GM21390 (cell line): ENCODE measurements around the gene GSG1L.

Experiments
- ATAC-seq: cut with Tn5 transposase; IDR thresholded peaks from one replicate; pipeline ENCODE4 v1.9.1; 2021; ENCODE audit not compliant: unreplicated experiment

The GSG1L gene

DNA sequence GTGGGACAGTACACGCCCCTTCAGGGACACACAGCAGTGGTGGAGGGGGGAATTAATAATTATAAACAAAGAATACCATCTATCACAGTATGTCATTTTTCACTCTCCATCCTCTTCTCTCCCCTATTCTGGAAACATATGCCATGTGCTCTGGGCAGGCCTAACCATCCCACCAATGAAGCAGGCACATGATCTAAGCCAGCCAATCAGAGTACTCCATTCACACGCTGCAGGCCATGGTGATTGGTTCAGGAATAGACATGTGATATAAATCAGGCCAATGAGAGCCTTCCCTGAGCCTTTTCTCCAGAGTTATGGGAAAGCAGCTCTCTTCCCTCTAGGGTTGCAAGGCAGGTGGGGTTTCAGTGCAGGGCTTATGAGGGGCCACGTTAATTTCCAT, 36.5 kb downstream of the GSG1L start:
- ATAC-seq: no peak

DNA sequence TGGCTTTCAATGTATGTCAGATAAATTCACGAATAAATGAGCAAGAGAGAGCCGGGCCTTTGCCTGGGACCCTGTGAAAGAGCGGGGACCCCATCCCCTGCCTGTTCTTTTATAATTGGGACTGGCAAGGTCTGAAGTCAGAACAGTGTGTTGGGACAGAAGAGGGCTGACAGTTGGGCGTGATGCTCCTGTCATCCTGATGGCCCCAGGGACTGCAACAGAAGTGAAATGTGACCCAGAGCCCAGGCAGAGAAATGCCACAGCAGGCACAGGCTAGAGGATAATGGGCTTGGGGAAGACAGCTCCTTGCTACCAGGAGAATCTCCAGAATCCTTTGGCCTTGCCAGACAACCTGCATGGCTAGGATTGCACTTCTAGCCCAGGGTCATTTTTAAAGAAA, 37.9 kb downstream of the GSG1L start:
- ATAC-seq: no peak

DNA sequence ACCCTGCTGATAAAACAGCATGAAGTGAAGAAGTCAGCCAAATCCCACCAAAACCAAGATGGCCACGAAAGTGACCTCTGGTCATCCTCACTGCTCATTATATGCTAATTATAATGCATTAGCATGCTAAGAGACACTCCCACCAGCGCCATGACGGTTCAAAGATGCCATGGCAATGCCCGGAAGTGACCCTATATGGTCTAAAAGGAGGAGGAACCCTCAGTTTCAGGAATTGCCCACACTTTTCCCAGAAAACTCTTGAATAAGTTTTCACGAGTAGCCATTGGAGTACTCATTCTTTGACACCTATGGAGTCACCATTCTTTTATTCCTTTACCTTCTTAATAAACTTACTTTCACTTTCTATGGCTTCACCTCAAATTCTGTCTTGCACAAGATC, 44.3 kb downstream of the GSG1L start:
- ATAC-seq: no peak

DNA sequence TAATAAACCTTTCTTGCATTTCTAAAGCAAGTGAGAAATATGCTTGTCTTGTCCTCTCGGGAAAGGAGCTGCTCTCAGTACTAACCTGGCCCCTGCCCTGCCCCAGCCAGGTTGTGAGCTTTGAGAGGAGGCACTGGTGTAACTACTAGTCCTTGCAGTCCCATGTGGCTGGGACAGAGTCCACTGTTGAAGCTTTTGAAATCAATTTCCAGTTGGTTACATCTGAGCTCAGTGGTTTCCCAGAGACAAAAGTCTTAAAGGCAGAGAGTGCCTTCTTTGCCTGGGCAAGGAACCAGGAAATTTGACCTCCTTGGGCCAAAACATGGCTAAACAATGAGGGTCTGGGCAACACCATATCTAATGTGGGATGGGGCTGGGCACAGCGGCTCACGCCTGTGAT, 48.7 kb downstream of the GSG1L start:
- ATAC-seq: no peak

DNA sequence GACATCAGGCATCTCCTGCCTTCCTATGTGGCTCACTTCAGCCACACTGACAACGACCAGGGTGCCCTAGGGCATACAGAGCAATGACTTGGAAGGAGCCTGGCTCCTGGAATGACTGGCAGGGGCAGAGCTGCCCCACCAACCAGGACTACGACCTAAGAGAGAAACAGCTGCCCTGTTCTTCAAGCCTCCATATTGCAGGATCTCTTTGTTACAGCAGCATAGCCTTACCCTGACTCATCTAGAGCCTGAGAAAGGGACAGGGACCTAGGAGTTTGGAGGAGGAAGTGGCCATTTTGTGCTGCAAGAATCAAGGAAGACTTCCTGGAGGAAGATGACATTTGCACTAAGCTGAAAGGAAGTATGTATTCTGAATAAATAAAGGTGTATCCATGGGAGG, 49.6 kb downstream of the GSG1L start:
- no peak for ATAC-seq

DNA sequence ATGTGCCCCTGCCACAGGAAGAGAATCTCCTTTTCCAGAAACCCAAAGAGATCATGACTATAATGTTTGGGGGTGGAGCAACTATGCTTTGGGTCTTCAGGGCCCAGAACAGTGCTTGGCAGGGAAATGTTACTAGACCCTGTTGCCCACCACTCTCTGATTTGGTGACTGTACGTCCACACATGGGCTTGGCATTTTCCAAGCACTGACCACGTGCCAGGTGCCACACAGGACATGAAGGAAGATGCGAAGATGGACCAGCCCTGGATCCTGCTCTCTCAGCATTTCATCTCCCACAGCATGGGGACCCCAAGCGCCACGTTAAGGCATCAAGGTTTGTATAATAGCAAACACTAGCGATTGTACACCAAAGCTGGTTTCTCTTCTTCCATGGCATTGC, 50.1 kb downstream of the GSG1L start:
- ATAC-seq: no peak

DNA sequence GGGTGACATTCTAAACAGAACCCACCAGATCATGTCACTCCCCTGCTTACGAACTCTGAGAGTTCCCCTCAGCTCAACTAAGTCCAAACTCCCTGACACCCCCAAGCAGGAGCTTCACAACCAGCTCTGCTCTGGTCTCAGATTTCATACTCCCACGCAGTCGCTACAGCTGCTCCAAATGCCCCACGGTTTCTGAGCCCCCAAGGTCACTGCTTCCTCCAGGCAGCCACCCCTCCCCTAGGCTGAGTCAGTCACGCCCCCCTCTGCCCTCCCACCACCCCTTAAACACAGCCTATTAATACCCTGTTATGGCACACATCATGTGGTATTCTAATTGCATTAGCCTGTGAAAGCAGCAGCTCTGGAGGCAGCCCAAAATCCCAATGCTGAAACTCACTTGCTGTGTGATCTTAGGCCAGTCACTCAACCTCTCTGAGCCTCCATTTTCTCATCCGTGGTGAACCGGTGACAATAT, 51.5 kb downstream of the GSG1L start:
- no peak for ATAC-seq

DNA sequence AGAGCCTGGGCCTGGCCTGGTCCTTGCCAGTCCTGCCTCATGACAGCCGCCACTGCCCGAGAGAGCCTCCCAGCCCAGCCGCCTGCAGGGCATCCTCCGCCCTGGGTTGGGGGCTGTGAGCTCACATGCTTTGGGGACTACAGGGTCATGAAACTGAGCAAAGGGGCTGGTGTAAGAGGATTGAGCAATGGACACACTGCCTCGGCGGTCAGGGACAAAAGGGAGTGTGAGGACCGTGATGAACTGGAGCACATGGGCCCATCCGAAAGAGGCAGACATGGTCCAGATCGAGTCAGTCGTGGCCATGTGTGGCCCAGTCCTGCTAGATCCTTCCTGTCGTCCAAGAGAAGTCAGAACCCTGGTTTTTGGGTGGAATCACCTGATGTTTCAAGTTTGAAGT, 52.3 kb downstream of the GSG1L start:
- no peak for ATAC-seq

DNA sequence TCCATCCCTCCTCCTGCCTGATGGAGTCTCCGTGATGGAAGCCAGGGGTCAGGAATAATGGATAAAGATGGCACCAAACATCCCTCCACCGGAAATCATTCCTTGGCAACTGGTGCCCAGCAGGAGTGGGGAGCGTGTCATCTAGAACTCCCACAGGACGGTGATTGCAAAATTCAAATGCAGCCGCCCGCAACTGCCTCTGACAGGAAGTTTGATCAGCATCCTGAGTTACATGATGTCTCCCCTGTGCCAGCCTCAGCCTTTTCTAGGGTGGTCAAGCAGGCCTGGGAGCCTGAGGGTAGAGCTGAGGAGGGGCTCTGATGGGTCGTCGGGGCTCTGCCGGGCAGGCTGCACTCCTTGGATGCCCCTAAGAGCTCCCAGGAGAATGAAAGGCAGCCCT, 52.8 kb downstream of the GSG1L start:
- no peak for ATAC-seq

DNA sequence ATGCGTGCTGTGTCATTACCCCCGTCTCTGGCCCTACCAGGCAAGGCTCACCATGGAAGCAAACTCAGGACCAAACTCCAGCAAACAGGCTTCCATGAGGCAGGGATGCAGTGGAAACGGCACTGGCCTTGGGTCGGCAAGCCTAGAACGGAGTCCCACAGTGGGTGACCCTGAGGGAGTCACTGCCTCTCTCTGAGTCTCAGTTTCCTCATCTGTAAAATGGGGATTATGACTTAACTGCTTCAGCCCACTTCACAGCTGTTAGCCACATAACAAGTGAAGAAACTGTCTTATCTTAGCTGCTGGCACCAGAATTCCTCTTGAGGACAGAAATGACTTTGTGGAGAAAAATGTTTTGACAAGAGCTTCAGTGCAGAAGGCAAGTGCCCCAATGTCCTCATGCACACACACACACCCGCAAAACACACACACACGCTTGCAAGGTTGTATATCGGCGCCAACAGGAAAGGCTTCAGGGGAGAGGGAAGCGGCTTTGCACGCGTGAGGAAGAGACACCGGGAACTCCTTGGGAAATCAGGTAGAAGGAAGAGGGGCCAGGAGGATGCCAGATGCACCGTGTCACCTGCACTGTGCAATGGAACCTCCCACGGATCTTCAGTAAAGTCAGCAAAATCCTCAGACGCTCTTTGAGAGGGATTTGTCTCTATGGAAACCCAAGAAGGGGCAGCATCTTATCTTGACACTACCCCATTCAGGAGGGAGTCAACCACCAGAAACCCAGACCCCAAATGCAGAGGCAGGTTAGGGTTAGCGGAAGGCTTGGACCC, 53.7 kb downstream of the GSG1L start:
- no peak for ATAC-seq

DNA sequence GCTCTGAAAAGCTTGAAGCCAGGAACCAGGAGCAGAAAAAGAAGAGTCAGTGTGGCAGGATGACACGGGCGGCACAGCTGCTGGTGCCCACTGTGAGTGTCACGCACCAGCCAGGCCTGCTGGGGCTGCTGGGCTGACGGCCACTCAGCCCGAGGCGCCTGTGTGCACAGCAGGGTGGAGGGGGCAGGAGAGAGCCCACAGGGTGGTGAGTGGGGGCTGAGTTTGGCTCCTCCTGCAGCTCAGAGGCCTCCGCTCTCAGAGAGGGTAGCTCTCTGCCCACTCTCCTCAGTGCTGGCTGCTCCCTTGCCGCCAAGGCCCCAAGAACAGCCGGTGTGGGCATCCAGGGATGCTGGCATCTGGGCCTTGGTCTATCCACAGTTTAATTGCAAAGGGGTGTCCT, 59.6 kb downstream of the GSG1L start:
- no peak for ATAC-seq

DNA sequence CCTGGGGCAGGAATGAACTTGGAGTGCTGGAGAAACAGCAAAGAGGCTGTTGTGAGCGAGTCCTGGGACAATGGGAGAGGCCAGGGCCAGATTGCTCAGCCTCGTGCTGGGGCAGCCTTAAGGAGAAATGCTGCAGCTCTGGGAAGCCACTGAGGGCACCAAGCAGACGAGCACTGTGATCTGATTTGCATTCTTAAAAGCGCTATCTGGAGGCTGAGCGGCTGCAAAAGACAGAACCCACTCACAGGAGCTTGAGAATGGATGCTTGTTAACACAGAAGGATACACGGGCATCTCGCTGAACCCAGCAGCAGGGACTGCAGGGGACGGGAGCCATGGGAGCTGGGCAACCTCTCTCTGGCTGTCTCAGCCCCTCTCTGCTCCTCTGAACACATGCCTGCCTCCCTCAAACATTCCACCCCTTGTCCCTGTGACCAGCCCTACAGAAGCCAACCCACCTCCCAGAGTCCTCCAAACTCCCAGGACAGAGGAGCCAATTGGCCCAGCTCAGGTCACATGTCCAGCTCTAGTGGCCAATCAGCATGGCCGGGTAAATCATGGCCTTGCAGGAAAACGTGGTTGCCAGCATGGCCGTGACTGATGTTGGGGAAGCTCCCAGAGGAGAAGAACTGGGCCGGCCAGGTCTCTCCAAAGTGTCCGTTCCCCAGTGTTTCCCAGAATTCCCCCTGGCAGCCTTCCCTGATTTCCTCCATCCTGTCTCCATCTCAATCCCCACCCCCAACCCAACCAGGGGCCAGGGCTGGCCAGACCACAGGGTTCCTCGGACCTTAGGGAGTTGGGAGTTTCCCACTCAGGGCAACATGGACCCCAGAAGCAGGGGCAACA, 60.3 kb downstream of the GSG1L start:
- ATAC-seq: no peak

DNA sequence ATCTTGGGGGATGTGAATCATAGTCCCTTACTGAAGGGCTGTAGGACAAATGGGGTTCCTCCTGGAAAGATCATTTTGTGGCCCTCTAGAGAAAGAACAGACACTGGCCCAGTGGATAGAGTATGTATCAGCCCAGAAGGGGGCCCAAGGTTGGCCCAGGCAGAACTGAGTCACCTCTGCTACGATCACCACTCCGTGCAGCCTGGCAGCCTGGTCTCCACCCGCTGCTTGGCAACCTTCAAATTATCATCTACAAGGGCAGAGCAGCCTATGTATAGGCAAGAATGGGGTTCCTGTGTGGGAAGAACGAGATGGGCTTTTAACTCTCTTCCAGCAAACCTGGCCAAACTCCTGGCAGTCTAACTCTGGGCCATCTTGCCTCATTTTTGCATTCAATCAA, 61.9 kb downstream of the GSG1L start:
- no peak for ATAC-seq

DNA sequence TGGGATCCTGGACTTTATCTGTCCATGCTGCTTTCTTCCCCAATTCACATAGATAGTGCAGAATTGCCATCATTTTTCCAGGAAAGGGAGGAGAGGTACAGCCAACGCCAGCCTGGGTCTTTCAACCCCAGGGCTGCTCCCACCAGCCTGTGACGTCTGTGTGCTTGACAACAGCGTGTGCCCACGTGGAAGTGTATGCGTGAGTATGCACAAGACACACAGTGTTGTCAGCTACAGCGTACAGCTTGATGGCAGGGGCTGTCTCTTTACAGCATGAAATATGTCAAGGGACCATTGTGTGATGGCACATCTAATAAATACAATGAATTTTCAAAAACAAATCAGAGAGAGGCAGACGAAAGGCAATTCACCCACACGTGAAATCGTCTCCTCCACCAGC, 62.3 kb downstream of the GSG1L start:
- ATAC-seq: no peak

DNA sequence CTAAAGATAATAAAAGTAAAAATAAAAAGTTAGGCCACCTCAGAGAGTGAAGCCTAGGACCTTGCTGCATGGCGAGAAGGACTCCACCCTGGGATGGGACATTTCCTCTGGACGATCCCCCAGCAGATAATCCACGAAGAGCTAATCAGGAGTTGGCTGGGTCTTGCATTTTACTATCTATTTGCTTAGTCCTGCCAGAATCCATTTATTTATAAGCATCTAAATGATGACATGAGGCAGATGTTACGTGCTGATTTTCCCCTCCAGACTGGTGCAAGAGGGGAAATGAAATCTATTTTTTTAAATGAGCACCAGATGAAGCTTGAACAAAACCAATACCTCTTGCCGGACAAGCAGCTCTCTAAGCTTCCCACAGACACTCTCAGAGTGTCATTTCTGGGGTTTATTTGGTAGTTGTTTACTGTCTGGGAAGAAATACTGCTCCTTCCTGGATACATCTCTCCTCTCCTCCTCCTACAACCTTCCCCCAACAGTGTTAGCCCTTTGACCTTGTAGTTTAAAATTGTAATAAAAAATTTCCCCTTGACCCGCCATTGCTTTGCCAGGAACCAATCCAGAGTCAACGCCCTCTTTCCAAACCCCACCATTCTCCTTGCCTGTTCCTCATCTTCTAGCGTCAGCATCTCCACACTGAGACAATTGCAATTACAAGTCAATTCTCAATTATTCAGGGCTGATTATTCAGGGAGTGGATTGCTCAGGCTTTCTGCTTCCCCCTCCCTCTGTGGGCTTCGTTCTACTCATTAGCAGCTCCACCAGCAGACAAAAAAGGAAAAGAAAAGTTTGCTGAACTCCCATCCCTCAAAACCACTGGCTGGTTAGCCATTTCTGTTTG, 63.0 kb downstream of the GSG1L start:
- no peak for ATAC-seq

DNA sequence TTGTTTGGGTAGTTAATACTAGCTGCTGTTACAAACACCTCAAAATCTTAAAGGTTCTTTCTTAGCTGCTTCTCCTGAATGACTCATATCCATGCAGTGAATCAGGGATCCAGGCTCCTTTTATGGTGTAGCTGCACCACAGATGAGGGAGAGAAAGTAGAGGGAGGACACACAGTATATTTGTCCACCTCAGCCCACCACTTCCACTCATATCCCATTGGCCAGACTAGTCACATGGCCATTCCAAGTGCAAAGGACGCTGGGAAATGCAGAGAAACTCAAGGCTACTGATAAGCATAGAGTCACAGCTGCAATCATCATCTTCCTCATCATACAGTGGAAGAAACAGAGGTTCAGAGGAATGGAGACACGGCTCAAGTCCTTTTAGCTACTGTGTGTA, 63.8 kb downstream of the GSG1L start:
- ATAC-seq: no peak

DNA sequence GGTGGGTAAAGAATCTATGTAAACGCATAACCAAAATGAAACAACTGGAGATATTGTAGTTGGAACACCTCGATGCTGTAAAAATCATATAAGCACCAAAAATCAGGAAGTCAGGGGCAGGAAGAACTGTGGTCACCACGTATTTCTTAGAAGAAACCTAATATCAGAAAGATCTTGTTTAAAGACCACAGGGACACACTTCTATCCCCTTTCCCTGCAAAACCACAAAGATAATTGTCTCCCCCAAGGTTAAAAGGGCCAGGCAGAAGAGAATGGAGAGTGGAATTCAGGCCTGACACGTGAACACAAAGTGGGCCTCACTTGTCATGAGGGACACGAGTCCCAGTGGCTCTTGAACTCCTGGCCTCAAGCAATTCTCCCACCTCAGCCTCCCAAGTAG, 68.1 kb downstream of the GSG1L start:
- no peak for ATAC-seq

DNA sequence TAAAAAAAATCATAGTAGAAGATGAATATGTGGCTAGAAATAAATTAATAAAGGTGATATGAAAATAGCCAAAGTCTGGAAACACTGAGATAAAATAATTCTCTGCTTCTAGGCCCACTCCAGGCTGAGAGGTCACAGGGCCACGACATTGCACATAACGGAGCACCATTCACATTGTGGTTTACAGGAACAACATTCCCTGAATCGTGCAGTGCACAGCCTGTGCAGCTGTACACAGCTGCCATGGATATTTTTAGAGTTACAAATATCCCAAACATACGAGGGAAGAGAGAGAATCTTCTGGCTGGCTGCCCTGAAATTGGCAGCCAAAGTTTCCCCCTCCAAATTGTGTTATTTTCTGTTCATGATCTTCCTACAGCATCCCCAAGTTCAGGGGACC, 68.8 kb downstream of the GSG1L start:
- ATAC-seq: no peak

DNA sequence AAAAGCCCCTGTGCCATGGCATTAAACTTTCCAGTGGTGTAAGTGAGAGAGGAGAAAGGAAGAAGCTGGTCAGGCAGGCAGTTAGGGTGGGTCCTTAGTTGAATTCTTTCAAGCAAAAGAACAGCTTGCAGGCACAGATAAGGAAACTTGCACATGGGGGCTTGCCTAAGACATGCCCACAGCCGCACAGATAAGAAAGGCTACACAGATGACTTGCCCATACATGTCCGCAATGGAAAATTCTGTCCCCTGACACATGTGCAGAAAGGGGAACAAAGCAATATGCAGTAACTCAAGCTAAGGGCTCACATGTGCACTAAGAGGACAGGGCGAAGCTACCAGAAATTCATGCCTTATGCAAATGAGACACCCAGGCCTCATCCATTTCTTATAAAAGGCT, 69.9 kb downstream of the GSG1L start:
- no peak for ATAC-seq

DNA sequence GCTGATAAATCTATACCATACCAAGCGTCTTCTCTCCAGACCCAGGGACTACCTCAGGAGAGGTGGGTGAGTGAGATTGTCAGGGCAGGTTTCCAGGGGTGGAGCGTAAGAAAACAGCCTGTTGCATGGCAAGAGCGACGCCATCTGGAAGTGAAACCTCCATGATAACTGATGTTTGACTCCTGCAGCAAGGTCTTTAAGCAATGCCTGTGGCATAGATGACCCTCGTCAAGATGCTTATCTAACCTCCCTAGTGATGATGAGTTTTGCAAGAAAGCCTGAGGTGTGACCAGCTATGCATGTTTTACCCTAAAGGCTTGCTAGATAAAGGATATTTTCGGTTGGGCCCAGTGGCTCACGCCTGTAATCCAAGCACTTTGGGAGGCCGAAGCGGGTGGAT, 71.6 kb downstream of the GSG1L start:
- ATAC-seq: no peak

DNA sequence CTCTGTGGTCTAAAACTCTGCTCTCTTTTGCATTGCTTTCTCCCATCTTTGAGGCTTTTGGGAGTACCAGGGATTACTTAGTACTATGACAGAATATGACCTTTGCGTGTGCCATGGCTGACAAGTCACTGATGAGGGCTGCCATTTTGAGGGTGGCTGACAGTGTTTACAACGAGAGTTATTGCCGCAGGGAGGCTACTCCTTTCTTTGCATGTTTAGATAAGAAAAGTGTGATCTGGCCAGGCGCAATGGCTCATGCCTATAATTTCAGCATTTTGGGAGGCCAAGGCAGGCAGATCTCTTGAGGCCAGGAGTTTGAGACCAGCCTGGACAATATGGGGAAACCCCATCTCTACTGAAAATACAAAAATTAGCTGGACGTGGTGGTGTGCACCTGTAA, 77.5 kb downstream of the GSG1L start:
- no peak for ATAC-seq
